Stromal cell of bone marrow (primary cell): Measurements from ENCODE around the gene ANKRD18A.
"Not testable (repeated sequence)": the region's sequence is repeated elsewhere in the genome, so short reads cannot be mapped to it uniquely, and the experiment has no call there.

ENCODE experiments used
- DNase-seq: peaks from one replicate; pipeline ENCODE4 v3.0.0-alpha.2; 2012; ENCODE audit warnings: low read depth

Gene ANKRD18A

DNA sequence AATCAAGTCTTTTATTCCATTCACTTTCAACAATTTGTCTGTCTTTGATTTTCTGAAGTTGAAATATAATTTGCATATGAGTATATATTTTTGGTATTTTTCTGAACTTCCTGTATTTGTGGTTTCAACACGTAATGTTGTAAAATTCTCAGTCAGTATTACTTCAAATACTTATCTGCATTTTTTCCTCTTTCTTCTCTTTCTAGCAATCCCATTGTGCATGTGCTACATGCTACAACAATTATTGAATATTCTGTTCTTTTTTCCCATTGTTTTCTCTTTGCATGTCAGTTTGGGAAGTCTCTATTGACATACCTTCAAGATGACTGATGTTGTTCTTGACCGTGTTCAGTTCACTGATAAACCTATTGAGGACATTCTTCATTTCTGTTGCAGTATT lies 5.6 kb upstream of the ANKRD18A start:
- DNase-seq, result no peak

DNA sequence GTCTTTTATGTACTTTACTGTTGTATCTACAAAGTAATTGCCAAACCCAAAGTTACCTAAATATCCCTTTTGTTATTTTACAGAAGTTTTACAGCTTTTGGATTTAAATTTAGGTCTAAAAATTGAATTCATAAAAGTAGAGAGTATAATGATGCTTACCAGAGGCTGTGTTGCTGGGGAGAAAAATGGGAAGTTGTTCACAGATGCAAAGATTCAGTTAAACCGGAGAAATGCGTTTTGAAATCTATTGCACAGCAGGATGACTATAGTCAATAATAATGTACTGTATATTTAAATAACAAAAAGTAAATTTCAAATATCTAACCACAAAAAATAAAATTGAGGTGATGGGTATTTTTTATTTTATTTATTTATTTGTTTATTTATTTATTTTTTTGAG lies 2.6 kb upstream of the ANKRD18A start:
- no peak for DNase-seq

DNA sequence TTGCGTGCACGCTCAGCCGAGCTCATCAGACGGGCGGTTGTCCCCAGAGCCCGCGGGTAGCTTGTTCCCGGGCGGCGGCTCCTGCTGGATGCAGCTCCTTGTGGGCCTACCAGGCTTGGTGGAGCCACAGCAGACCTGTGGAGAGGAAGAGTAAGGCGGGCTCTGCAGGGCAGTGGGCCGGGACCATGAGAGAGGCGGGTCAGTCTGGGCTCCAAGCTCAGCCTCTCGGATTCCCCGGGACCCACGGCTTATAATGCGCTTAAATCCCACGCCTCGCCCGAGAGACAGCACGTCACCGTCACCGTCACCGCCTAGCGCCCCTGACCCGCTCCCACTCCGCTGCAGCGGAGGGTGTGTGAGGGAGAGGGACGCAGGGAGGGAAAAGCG lies 1.9 kb upstream of the ANKRD18A start:
- no peak for DNase-seq

DNA sequence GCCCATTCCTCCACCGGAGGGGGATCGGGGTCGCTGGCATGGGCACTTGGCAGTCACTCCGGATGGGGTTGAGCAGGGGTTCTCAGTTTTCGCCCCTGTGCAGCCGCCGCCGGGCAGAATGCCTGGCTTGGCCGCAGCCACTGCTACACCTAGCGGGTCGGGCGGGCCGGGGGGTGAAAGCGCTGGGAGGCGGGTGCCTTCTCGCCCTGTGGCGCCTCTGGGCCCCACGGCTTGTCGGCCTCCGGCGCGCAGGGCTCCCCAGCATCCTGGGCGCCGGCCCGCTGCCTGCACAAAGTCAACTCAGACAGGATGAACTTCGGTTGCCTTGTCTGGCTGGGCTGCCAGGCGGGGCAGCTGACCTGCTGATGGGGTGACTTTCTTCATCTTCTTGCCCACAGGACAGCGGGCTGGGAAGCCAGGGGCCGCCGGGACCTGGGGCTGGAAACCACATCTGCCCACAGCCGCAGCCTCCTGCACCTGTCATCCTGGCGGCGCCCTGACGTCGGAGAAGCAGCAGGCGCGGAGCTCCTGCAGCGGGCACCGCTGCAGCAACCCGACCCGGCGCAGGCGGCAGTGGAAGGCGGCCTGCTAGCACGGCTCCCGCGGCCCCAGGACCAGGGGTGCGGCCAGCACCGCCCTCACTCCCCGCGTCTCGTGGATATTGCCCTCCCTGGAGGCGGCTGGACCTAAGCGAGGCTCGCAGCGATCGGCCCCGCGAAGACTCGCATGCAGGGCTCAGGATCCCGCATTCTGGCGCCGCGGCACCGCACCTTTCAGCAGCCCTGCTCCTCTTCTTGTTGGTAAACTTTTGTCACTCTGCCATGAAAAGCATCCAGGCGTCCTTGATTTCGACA lies 1.3 kb upstream of the ANKRD18A start:
- DNase-seq, result no peak

DNA sequence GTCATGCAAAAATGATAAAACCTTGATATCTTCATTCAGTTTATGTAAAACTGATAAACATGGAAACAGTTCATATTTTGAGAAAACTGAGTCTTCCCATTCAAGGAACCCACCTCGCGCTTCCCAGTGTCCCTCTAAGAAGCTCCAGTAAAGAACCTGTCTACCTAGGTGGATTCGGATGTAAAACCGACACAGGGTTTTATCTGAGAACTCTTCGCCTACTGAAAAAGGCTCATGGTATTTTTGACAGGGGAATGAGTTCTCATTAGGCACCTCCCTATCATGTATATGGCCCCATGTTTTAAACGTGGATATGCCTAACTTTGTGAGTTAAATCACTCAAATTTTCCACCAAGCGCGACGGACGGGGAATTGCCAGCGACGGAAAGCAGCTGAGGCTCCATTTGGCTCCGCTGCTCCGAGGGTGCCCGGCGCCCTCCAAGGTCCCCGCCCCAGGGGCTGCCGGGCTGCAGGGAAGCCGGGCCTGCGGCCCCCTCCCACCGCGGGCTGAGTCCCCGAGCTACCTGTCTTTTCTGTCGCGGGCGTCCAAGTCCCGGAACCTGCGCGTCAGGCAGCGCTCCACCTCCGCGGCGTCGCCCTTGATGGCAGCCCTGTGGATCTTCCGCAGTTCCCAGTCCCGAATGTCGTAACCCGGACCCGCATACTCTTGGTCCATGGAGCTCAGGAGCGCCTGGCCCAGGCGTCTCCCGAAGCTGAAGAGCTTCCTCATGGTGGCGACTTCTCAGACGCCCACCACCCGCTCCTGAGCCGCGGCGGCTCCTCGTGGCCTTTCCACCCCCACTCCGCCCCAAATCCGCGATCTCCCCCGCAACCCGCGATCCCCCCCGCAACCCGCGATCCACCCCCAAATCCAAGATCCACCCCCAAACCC lies 594 bp downstream of the ANKRD18A start:
- DNase-seq, result no peak

DNA sequence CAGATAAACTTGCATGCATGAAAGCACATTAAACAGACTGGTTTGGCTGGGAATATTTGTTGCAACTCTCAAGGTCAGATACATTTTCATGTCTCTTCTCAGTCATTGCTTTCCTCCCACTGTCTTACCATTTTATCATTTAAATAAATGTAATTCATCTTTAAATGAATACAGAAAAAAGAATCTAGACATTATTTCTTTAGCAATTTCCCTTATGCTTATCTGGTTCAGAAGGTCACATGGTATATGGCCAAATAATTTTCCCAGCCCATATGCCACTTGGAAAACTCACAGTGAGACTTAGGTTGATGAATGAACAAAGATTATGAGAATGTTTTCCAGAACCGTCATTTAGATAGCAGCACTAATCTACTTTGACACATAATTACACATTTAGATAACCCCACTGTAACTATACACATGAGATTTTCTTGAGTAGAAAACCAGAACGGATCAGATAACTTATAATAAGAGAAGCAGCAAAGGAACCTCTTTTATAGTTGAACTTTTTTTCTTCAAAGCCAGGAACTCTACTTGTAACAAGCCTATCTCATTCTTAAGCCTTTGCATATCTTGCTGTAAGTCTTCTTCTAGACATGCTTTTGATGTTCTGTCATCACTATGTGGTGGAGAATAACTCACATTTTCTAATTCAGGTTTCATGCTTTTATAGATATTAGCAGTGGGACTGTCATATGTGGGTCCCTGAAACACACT lies 22.2 kb downstream of the ANKRD18A start:
- DNase-seq, result not testable (repeated sequence)

DNA sequence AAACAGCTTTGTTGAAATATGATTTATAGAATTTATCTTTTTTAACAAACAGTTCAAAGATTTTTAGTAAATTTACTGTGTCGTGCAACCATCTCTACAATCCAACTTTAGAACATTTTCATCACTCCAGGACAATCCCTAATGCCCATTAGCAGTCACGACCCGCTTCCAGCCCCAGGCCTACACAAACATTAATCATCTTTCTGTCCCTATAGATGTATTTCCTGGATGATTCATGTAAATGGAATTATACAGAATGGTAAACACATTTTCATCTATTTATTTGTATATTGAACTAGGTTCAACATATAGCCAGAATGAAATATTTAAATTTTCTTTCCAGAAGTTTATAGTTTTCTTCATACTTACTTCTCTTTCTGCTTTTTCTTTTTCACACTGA lies 25.3 kb downstream of the ANKRD18A start:
- DNase-seq, result not testable (repeated sequence)

DNA sequence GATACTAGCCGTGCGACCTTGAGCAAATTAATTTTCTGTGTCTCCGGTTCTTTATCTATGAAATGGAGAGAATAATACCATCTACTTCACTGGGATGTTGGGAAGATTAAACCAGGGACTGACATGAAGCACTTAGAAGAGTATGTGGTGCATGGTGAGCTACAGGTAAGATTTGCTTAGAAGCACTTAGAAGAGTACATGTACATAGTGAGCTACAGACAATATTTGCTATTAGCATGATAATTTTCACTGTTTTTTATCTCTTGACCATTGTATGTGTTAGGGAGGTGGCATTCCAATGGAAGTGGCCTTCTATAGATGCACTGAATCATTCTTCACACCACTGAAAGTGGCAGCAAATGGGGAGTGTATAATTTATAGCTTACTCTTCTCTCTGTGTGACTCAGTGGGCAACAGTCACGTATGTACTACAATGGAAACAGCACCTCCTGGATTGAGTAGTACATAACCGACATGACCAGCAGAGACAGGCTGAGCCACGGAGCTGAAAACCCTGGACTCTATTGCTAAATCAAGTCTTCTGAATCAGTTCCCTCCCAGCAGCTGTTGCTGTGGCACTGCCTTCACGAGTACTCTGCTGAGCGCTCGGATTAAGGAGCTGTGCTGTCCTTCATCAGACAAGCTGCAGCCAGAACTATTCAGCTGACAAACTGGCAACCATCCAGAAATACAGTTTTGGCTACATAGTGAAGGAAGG lies 28.9 kb downstream of the ANKRD18A start:
- peak; percentile 0 for DNase-seq

DNA sequence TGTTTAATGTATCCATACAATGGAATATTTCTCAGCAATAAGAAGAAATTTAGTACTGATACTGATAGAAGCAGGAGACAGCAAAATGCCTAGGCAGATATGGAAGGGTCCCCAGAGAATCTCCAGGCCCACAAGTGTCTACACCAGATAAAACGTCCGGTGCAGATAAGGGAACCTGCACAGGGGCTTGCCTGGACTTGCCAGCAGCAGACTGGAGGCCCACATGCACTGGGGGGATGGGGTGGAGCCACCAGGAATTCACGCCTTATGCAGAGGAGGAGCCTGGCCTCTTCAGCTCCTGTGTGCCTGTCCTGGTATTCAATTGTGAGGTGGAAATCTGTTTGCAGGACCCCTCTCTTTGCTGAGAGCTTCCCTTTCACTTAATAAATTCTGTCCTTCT lies 36.6 kb downstream of the ANKRD18A start:
- not testable (repeated sequence) for DNase-seq

DNA sequence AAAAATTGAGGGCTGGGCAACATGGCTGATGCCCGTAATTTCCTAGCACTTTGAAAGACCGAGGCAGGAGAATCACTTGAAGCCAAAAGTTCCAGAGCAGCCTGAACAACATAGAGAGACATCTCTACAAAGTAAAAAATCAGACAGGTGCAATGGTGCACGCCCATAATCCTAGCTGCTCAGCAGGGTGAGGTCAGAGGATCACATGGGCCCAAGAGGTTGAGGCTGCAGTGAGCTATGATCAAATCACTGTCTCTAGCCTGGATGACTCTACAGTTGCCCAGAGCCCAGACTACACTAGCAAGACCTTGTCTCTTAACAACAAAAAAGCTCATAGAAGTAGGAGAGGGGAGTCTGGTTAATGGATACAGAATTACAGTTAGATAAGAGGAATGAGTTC lies 40.3 kb downstream of the ANKRD18A start:
- not testable (repeated sequence) for DNase-seq

DNA sequence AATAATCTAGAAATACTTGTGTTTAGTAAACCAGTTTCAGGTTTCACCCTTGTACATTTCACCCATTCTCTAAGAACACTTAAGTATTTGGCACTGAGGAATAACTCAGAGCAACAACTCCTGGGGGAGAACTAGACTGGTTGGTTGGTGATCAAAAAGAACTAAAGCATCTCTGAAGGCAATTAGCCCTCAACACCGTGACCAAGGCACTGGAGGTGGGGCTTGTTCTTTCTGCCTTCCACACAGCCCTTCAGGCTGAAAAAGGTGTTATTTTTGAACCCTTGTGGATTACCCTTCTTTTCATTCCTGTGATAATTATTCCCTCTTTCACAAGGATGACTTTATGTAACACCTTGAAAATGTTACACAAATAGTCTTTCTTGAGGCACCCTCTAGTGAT lies 44.2 kb downstream of the ANKRD18A start:
- not testable (repeated sequence) for DNase-seq

DNA sequence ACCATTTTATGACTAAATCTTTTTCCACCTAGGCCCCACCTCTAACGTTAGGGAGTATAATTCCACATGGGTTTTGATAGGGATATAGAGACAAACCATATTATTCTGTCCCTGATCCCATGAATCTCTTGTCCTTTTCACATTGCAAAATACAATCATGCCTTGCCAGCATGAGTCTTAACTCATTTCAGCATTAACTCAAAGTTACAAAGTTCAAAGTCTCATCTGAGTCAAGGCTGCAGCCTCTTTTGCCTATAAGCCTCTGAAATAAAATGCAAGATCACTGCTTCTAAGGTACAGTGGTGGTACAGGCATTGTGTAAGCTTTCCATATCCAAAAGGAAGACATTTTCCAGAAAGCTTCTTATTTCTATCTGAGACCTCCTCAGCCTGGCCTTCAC lies 54.3 kb downstream of the ANKRD18A start:
- not testable (repeated sequence) for DNase-seq

DNA sequence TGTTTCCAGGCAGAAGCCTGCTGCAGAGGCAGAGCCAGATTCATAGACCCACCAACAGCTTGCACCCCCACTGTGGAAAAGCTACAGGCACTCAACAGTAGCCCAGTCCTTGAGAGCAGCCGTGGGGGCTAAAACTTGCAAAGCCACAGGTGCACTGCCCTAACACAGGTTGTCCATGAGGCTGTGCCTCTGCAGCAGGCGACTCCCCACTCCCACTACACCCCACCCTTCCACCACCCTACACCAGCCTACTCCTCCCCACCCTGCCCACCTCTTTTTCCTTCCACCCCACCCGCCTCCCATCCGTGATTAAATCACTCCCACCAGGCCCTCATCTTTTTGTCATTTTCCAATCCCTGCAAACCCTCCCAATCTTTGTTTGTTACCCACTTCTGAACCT lies 55.2 kb downstream of the ANKRD18A start:
- DNase-seq, result not testable (repeated sequence)

DNA sequence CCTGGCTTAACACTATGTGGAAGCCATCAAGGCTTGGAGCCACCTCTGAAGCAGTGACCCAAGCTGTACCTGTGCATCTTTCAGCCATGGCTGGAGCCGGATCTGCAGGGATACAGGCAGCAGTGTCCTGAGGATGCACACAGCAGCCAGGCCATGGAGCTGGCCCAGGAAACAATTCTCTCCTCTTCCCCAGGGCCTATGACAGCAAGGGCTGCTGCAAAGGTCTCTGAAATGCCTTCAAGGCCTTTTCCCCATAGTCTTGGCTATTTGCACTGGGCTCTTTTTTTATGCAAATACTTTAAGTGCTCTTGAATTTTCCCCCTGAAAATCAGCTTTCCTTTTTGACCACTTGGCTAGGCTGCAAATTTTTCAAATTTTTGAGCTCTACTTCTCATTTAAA lies 56.5 kb downstream of the ANKRD18A start:
- not testable (repeated sequence) for DNase-seq

DNA sequence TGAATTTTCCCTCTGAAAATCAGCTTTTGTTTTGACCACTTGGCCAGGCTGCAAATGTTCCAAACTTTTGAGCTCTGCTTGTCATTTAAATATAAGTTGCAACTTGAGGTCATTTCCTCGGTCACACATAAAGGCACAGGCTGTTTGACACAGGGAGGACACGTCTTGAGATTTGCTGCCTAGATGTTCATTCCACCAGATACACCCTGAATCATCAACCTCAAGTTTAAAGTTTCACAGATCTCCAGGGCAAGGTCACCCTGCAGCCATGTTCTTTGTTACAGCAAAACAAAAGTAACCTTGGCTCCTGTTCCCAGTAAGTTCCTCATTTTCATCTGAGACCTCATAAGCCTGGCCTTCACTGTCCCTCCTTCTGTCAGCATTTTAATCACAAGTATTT lies 59.3 kb downstream of the ANKRD18A start:
- not testable (repeated sequence) for DNase-seq

DNA sequence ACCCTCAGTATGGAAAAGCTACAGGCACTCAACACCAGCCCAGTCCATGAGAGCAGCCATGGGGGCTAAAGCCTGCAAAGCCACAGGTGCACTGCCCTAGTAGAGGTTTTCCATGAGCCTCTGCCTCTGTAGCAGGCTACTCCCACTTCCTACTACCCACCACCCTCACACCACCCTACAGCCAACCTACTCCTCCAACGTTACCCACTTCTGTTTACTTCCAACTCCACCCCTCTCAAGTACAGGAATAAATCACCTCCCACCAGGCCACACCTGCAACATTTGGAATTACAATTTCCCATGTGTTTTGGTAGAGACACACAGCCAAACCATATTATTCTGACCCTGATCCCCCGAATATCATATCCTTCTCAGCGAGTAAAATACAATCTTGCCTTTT lies 61.2 kb downstream of the ANKRD18A start:
- DNase-seq, result not testable (repeated sequence)

DNA sequence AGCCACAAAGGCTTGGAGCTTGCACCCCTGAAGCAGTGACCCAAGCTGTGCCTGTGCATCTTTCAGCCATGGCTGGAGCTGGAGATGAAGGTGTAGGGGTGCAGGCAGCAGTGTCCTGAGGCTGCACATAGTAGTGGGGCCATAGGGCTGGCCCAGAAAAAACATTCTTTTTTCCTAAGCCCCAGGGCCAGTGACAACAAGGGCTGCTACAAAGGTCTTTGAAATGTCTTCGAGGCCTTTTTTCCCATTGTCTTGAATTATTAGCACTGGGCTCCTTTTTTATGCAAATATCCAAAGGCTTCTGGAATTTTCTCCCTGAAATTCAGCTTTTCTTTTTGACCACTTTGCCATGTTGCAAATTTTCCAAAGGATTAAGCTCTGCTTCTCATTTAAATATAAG lies 62.6 kb downstream of the ANKRD18A start:
- not testable (repeated sequence) for DNase-seq

DNA sequence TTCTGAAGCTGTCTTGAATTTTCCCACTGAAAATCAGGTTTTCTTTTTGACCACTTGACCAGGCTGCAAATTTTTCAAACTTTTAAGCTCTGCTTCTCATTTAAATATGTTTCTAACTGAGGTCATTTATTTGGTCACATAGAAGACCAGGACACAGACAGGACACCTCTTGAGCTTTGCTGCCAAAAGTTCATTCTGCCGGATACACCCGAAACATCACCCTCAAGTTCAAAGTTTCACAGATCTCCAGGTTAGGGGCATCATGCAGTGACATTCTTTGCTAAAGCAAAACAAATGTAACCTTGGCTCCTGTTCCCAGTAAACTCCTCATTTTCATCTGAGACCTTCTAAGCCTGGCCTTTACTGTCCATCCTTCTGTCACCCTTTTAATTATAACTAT lies 65.4 kb downstream of the ANKRD18A start:
- DNase-seq, result not testable (repeated sequence)

DNA sequence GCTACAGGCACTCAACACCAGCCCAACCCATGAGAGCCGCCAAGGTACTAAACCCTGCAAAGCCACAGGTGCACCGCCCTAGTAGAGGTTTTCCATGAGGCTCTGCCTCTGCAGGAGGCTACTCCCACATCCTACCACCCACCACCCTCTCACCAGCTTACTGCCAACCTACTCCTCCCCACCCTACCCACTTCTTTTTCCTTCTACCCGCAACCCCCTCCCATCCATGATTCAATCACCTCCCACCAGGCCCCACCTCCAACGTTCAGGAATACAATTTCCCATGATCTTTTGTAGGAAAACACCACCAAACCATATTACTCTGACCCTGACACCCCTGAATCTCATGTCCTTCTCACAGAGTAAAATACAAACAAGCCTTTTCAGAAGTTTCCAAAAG lies 67.4 kb downstream of the ANKRD18A start:
- DNase-seq, result not testable (repeated sequence)

DNA sequence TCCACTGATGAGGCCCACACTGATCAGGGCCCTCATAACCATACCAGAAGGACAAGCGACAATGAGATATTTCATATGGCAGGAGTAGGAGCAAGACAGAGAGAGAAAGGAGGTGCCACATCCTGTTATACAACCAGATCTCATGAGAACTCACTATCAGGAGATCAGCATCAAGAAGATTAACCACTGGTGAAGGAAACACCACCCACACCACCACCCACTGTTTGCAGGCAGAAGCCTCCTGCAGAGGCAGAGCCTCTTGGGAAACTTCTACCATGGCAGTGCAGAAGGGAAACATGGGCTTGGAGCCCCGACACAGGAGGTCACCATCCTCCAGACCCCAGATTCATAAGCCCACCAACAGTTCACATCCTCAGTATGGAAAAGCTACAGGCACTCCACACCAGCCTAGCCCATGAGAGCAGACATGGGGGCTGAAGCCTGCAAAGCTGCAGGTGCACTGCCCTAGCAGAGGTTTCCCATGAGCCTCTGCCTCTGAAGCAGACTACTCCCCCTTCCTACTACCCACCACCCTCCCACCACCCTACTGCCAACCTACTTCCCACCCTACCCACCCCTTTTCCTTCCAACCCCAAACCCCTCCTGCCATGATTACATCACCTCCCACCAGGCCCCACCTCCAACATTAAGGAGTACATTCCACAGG lies 73.8 kb downstream of the ANKRD18A start:
- DNase-seq, result not testable (repeated sequence)

DNA sequence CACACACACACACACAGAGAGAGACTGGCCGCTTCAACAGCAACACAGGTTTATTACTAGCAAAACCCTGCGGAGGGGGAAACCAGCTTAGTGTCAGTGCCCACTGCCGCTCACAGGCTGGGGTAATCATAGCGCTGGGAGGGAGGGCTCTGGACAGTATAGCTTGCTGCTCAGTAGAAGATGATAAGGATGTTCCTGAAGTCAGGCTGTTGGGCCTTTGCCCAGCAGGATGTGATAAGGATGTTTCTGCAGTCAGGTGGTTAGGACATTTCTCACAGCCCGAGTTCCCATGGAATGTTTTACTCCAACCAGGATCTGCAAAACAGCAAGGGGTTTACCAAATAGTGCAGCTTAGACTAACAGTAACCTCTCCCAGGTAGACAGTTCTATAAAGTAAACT lies 79.9 kb downstream of the ANKRD18A start:
- DNase-seq, result not testable (repeated sequence)
